ENCODE results near the gene MMP23B. TPM values are rescaled to one million over a fixed set of nuclear protein-coding genes. Genes with fewer than 3 reads are reported as not detected.

The MMP23B gene
- total and polyA plus RNA-seq, 5 donors = 15.8 to 22.4 (median 19.8) TPM

- intact Hi-C loops (cut with DNase I) = no loop called here
- 80% methylated on average over 21 of the region's 21 CpGs for WGBS
- H3K27me3 ChIP-seq (ENCODE audit: control insufficient read depth, insufficient read depth) = no peaks in the 10 kb centered on the region
- DNase-seq (peak; percentile 12 to 54 (median 47)), ATAC-seq (no peak)
- no peaks in the 10 kb centered on the region for H3K4me1 ChIP-seq (ENCODE audit: control insufficient read depth, insufficient read depth, low read length)
- no peaks in the 10 kb centered on the region for H3K9me3 ChIP-seq (ENCODE audit: control insufficient read depth, low read length)
- H3K27ac ChIP-seq (ENCODE audit: low read length) = no peak overlapping the region
- no peak overlapping the region for H3K4me3 ChIP-seq (ENCODE audit: low read length)
Observed at GRCh38 chr1:1622010-1622787, 9.8 kb upstream of the MMP23B start.

- ATAC-seq = no peak
- H3K4me1 ChIP-seq (ENCODE audit: control insufficient read depth, insufficient read depth, low read length) = no peaks in the 10 kb centered on the region
- 92% methylated on average over 17 of the region's 17 CpGs for WGBS
- no peaks in the 10 kb centered on the region for H3K27me3 ChIP-seq (ENCODE audit: control insufficient read depth, insufficient read depth)
- intact Hi-C loops (cut with DNase I) = no loop called here
- peak in 2 of 3 donors; percentile 15 to 42 for DNase-seq
- H3K4me3 ChIP-seq (ENCODE audit: low read length) = no peak overlapping the region
- H3K27ac ChIP-seq (ENCODE audit: low read length) = no peak overlapping the region
- no peaks in the 10 kb centered on the region for H3K9me3 ChIP-seq (ENCODE audit: control insufficient read depth, low read length)
Observed at GRCh38 chr1:1622788-1623094, 9.2 kb upstream of the MMP23B start.

GRCh38 chr1:1623181-1623630, 8.8 kb upstream of the MMP23B start:
- no peaks in the 10 kb centered on the region for H3K4me1 ChIP-seq (ENCODE audit: control insufficient read depth, insufficient read depth, low read length)
- intact Hi-C loops (cut with DNase I) = no loop called here

GRCh38 chr1:1623631-1624442, 8.1 kb upstream of the MMP23B start:
- 94% methylated on average over 51 of the region's 51 CpGs for WGBS
- no peak for ATAC-seq
- H3K27ac ChIP-seq (ENCODE audit: low read length) = no peak overlapping the region
- H3K4me3 ChIP-seq (ENCODE audit: low read length) = no peak overlapping the region
- no peaks in the 10 kb centered on the region for H3K9me3 ChIP-seq (ENCODE audit: control insufficient read depth, low read length)
- intact Hi-C loops (cut with DNase I) = no loop called here
- no peaks in the 10 kb centered on the region for H3K27me3 ChIP-seq (ENCODE audit: control insufficient read depth, insufficient read depth)
- H3K4me1 ChIP-seq (ENCODE audit: control insufficient read depth, insufficient read depth, low read length) = no peaks in the 10 kb centered on the region
- DNase-seq = peak in 2 of 3 donors; percentile 14 to 63

More at GRCh38 chr1:1623181-1623630, 8.8 kb upstream of the MMP23B start:
- no peak overlapping the region for H3K27ac ChIP-seq (ENCODE audit: low read length)
- WGBS = 95% methylated on average over 33 of the region's 33 CpGs
- ATAC-seq (no peak), DNase-seq (peak; percentile 12 to 71 (median 61))
- no peaks in the 10 kb centered on the region for H3K27me3 ChIP-seq (ENCODE audit: control insufficient read depth, insufficient read depth)
- H3K9me3 ChIP-seq (ENCODE audit: control insufficient read depth, low read length) = no peaks in the 10 kb centered on the region
- no peak overlapping the region for H3K4me3 ChIP-seq (ENCODE audit: low read length)

GRCh38 chr1:1624443-1625403, 7.2 kb upstream of the MMP23B start:
- intact Hi-C loops (cut with DNase I) = no loop called here
- DNase-seq = peak; percentile 59 to 90 (median 87)
- 65% methylated on average over 38 of the region's 38 CpGs for WGBS

GRCh38 chr1:1625404-1625775, 6.6 kb upstream of the MMP23B start:
- H3K4me3 ChIP-seq (ENCODE audit: low read length) = no peak overlapping the region
- WGBS = 62% methylated on average over 28 of the region's 28 CpGs
- H3K27ac ChIP-seq (ENCODE audit: low read length) = no peak overlapping the region
- no peak for ATAC-seq
- no peaks in the 10 kb centered on the region for H3K9me3 ChIP-seq (ENCODE audit: control insufficient read depth, low read length)
- no peaks in the 10 kb centered on the region for H3K27me3 ChIP-seq (ENCODE audit: control insufficient read depth, insufficient read depth)
- intact Hi-C loops (cut with DNase I) = no loop called here
- DNase-seq = peak in 1 of 3 donors; percentile 69
- no peaks in the 10 kb centered on the region for H3K4me1 ChIP-seq (ENCODE audit: control insufficient read depth, insufficient read depth, low read length)

More at GRCh38 chr1:1624443-1625403, 7.2 kb upstream of the MMP23B start:
- no peak overlapping the region for H3K27ac ChIP-seq (ENCODE audit: low read length)
- ATAC-seq = peak; percentile 23
- H3K4me3 ChIP-seq (ENCODE audit: low read length) = no peak overlapping the region
- H3K4me1 ChIP-seq (ENCODE audit: control insufficient read depth, insufficient read depth, low read length) = no peaks in the 10 kb centered on the region
- H3K9me3 ChIP-seq (ENCODE audit: control insufficient read depth, low read length) = no peaks in the 10 kb centered on the region
- H3K27me3 ChIP-seq (ENCODE audit: control insufficient read depth, insufficient read depth) = no peaks in the 10 kb centered on the region

- ATAC-seq = no peak
- Histone ChIP-seq H3K27ac (ENCODE audit: low read length) (no peak overlapping the region), H3K4me1 (ENCODE audit: control insufficient read depth, insufficient read depth, low read length) (no peaks in the 10 kb centered on the region), H3K9me3 (ENCODE audit: control insufficient read depth, low read length) (no peaks in the 10 kb centered on the region), H3K4me3 (ENCODE audit: low read length) (no peak overlapping the region), H3K27me3 (ENCODE audit: control insufficient read depth, insufficient read depth) (no peaks in the 10 kb centered on the region)
- peak in 2 of 3 donors; percentile 49 to 51 for DNase-seq
- 88% methylated on average over 8 of the region's 8 CpGs for WGBS
- intact Hi-C loops (cut with DNase I) = no loop called here
Observed at GRCh38 chr1:1625824-1626206, 6.2 kb upstream of the MMP23B start.

GRCh38 chr1:1626207-1627141, 5.5 kb upstream of the MMP23B start:
- H3K27ac ChIP-seq (ENCODE audit: low read length) = no peak overlapping the region
- 93% methylated on average over 48 of the region's 48 CpGs for WGBS
- DNase-seq (peak; percentile 20 to 61 (median 55)), ATAC-seq (no peak)
- no peaks in the 10 kb centered on the region for H3K4me1 ChIP-seq (ENCODE audit: control insufficient read depth, insufficient read depth, low read length)
- no peaks in the 10 kb centered on the region for H3K27me3 ChIP-seq (ENCODE audit: control insufficient read depth, insufficient read depth)
- no peak overlapping the region for H3K4me3 ChIP-seq (ENCODE audit: low read length)
- intact Hi-C loops (cut with DNase I) = no loop called here
- H3K9me3 ChIP-seq (ENCODE audit: control insufficient read depth, low read length) = no peaks in the 10 kb centered on the region

- Histone ChIP-seq H3K4me3 (ENCODE audit: low read length) (no peak overlapping the region), H3K27ac (ENCODE audit: low read length) (no peak overlapping the region), H3K4me1 (ENCODE audit: control insufficient read depth, insufficient read depth, low read length) (no peaks in the 10 kb centered on the region), H3K9me3 (ENCODE audit: control insufficient read depth, low read length) (no peaks in the 10 kb centered on the region), H3K27me3 (ENCODE audit: control insufficient read depth, insufficient read depth) (no peaks in the 10 kb centered on the region)
- intact Hi-C loops (cut with DNase I) = no loop called here
- peak; percentile 17 to 63 (median 54) for DNase-seq
- no peak for ATAC-seq
- 80% methylated on average over 37 of the region's 37 CpGs for WGBS
Observed at GRCh38 chr1:1627261-1627828, 4.6 kb upstream of the MMP23B start.

All from right cardiac atrium (tissue), 5 donors.